Lower leg skin (tissue), 3 donors: ENCODE results near the gene HMCES.

Source experiments
- POLR2A ChIP-seq, 2 donors: fragments of 450-650 bp; IDR thresholded peaks; one replicate each; pipeline ENCODE4 v1.6.1; 2016 to 2017; ENCODE audit warnings: antibody characterized with exemption in 2 of 2, mild to moderate bottlenecking in 1 of 2, moderate library complexity in 1 of 2
- TF ChIP-seq, protein P1 (sequence below), 3 donors: fragments of 450-650 bp; IDR thresholded peaks; one replicate each; pipeline ENCODE4 v1.5.1; 2016; ENCODE audit warnings: antibody characterized with exemption in 3 of 3, mild to moderate bottlenecking in 3 of 3, moderate library complexity in 2 of 3

GRCh38 chr3:129304962-129305222 lies 26.2 kb downstream of the HMCES start:
- TF ChIP-seq, protein P1, sequence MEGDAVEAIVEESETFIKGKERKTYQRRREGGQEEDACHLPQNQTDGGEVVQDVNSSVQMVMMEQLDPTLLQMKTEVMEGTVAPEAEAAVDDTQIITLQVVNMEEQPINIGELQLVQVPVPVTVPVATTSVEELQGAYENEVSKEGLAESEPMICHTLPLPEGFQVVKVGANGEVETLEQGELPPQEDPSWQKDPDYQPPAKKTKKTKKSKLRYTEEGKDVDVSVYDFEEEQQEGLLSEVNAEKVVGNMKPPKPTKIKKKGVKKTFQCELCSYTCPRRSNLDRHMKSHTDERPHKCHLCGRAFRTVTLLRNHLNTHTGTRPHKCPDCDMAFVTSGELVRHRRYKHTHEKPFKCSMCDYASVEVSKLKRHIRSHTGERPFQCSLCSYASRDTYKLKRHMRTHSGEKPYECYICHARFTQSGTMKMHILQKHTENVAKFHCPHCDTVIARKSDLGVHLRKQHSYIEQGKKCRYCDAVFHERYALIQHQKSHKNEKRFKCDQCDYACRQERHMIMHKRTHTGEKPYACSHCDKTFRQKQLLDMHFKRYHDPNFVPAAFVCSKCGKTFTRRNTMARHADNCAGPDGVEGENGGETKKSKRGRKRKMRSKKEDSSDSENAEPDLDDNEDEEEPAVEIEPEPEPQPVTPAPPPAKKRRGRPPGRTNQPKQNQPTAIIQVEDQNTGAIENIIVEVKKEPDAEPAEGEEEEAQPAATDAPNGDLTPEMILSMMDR (IDR thresholded peaks at IDR 0.05), result no peak
- no peak for TF ChIP-seq POLR2A (IDR thresholded peaks at IDR 0.05)
